ENCODE measurements around the gene ORAI3.

The ORAI3 gene

GRCh38 chr16:30992931-30993816 is 44.3 kb downstream of the ORAI3 start:
- DNase-seq: no peak

- no peak for DNase-seq
Measured at GRCh38 chr16:30995927-30996323, 47.1 kb downstream of the ORAI3 start.

- DNase-seq: no peak
Measured at GRCh38 chr16:30996324-30996984, 47.6 kb downstream of the ORAI3 start.

GRCh38 chr16:30996985-30997724 is 48.3 kb downstream of the ORAI3 start:
- DNase-seq: no peak

GRCh38 chr16:30997725-30998711 is 49.1 kb downstream of the ORAI3 start:
- no peak for DNase-seq

GRCh38 chr16:30998852-30999761 is 50.2 kb downstream of the ORAI3 start:
- DNase-seq: no peak

GRCh38 chr16:31000671-31001382 is 52.0 kb downstream of the ORAI3 start:
- no peak for DNase-seq

GRCh38 chr16:31001507-31002249 is 52.8 kb downstream of the ORAI3 start:
- no peak for DNase-seq

GRCh38 chr16:31002250-31002700 is 53.4 kb downstream of the ORAI3 start:
- DNase-seq: no peak

- DNase-seq: no peak
Measured at GRCh38 chr16:31002862-31003341, 54.0 kb downstream of the ORAI3 start.

- no peak for DNase-seq
Measured at GRCh38 chr16:31003744-31004143, 54.9 kb downstream of the ORAI3 start.
